Stimulated activated CD8-positive, alpha-beta memory T cell treated with anti-CD3 and anti-CD28 coated beads, Interleukin-15, amount 100 ng/mL, for 4 hours (primary cell): ENCODE results near the gene CDC37.
A peak's percentile ranks its signal among the peaks of the same experiment; 100 is the strongest.
"Not testable (repeated sequence)": the region's sequence is repeated elsewhere in the genome, so short reads cannot be mapped to it uniquely, and the experiment has no call there.

Experiments used
- DNase-seq, 2 donors: peaks; one replicate each; pipeline ENCODE4 v3.0.0-alpha.2; 2020; ENCODE audit warnings: low read depth in 2 of 2

CDC37 gene

GRCh38 chr19:10419646-10420443 is 16.5 kb upstream of the CDC37 start:
- no peak for DNase-seq

DNA sequence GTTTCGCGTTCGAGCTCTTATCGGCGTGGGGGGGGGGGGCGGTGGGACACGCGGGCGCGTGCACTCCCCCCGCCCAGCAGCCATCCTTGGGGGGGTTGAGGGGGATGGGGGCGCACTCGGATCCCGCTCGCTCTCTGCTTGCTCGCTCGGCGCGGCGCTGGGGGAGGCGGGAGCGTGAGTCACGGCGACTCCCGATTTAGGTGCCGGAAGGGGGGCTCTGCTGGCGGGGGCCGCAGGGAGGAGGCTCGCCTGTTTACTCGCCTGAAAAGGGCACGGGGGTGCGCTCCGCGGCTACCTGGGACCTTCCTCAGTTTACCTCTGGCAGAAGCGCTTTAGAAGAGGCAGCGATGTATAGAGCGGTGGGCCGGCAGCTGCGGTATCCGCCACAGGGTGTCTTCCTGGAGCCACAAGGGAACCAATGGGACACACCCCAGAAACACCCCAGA is 15.9 kb upstream of the CDC37 start:
- no peak for DNase-seq

GRCh38 chr19:10418485-10419199 is 15.3 kb upstream of the CDC37 start:
- no peak for DNase-seq

- DNase-seq: no peak
These were observed 14.8 kb upstream of the CDC37 start for GRCh38 chr19:10418235-10418484.

GRCh38 chr19:10417541-10418234 is 14.3 kb upstream of the CDC37 start:
- DNase-seq: no peak

GRCh38 chr19:10416380-10417257 is 13.3 kb upstream of the CDC37 start:
- peak; percentile 82 to 84 for DNase-seq

GRCh38 chr19:10416083-10416379 is 12.7 kb upstream of the CDC37 start:
- no peak for DNase-seq

- no peak for DNase-seq
These were observed 9.1 kb upstream of the CDC37 start for GRCh38 chr19:10412257-10412977.

- not testable (repeated sequence) for DNase-seq
These were observed 7.9 kb upstream of the CDC37 start for GRCh38 chr19:10411224-10411623.

- DNase-seq: peak in 1 of 2 donors; percentile 64
These were observed 5.4 kb upstream of the CDC37 start for GRCh38 chr19:10408511-10409283.

DNA sequence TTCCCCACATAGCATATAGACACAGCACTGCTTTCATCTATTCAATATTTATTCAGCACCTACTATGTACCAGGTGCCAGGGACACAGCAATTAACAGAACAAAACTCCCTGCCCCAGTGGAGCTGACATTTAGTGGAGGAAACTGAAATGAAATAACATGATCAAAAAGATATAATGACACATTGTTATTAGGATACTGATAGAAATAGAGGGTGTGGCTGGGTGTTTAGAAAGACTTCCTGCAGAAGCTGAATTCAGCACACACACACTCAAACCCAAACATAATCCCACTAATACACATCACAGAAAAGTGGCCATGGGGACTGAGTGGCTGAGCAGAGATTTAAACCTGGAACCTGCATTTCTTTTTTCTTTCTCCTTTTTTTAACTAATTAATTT is 3.8 kb upstream of the CDC37 start:
- DNase-seq: no peak

DNA sequence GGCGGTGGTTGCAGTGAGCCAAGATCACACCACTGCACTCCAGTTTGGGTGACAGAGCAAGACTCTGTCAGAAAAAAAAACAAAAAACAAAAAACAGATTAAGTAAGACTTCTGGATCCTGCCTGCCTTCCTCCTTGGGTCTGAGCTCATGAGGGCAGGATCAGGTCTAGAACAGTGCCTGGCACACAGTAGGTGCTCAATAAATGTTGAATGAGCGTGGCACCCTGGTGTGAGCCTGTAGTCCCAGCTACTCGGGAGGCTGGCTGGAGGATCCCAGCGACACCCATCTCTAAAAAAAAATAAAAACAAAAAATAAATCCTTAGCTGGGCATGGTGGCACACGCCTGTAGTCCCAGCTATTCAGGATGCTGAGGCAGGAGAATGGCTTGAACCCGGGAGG is 2.8 kb upstream of the CDC37 start:
- no peak for DNase-seq

GRCh38 chr19:10404888-10405820 is 1.8 kb upstream of the CDC37 start:
- peak in 1 of 2 donors; percentile 37 for DNase-seq

GRCh38 chr19:10402441-10403038 is 802 bp downstream of the CDC37 start:
- DNase-seq: no peak

- no peak for DNase-seq
These were observed 3.5 kb downstream of the CDC37 start for GRCh38 chr19:10399878-10400277.

GRCh38 chr19:10399340-10399739 is 4.0 kb downstream of the CDC37 start:
- not testable (repeated sequence) for DNase-seq

GRCh38 chr19:10398819-10399218 is 4.5 kb downstream of the CDC37 start:
- no peak for DNase-seq

GRCh38 chr19:10395917-10396316 is 7.4 kb downstream of the CDC37 start:
- DNase-seq: no peak

GRCh38 chr19:10395436-10395835 is 7.9 kb downstream of the CDC37 start:
- no peak for DNase-seq
